Activated T-helper 1 cell treated with anti-CD3 and anti-CD28 coated beads, Interleukin-2, amount 50 U/mL, for 16 hours (primary cell): ENCODE measurements around the gene ACAP3.

Experiments used
- DNase-seq, 2 donors: peaks; one replicate each; pipeline ENCODE4 v3.0.0-alpha.2; 2020; ENCODE audit warnings: low read depth in 1 of 2, low spot score in 1 of 2

ACAP3 gene

GRCh38 chr1:1303736-1304135, 4.0 kb downstream of the ACAP3 start:
- DNase-seq = no peak

GRCh38 chr1:1302951-1303509, 4.7 kb downstream of the ACAP3 start:
- DNase-seq = no peak

DNA sequence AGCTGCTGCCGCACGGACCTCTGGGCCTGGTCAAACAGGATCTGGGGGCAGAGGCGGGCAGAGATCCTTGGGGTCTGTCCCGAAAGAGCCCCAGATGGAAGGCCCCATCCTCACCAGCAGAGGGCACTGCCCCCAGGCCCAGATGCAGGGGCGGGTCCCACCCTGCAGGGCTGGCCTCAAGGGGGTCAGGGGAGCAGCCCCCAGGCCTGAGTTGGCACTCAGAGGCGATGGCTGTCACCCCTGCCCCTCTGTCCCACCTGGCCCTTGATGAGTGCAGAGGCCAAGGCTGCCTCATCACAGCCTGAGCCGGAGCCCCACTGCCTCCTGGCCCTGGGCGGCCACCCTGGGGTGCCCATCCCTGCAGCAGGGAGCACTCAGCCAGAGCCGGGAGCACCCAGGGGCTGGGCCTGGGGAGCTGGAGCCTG, 5.7 kb downstream of the ACAP3 start:
- no peak for DNase-seq

DNA sequence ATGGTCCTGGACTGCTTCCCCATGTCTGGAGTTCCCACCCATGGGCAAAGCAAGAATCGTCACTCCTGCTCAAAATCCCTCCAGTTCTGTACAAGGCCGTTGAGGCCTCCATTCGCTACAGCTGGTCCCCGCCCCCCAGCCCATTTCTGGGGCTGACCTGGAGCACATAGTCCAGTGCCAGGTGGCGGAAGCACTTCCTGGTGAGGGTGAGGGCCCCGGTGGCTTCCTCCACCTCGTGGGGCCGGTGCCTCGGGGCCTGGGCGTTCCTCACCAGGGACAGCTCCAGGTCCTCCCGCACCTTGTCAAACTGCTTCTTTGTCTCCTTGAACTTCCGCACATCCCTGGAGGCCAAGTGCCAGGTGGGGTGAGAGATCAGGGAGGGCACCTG, 7.4 kb downstream of the ACAP3 start:
- DNase-seq = no peak

DNA sequence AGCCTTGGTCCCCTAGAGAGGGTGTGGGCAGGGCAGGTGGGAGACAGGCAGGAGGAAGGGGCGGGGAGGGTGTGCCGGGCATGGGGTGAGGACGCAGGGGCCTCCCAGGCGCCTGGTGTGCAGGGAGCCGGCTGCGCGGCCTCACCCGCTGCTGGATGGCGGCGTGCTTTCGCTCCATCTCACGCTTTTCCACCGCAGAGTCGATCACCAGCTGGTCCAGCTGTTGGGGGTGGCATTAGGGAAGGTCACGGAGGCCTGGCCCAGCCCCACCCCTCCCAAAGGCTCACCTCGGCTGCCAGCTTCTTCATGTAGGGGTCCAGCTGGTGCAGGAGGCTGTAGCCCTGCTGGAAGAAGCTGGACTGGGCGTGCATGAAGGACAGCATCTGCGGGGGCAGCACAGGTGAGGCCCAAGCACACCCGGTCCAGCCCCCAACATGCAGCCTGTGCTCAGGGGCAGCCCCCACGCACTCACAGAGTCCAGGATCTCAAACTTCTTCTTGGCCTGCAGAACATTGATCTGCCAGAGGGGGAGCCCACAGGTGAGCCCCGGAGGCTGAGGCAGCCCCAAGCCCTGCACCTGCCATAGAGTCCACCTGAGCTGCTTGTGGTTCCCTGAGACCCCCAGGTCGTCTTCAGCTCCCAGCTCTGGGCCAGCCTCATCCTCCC, 7.9 kb downstream of the ACAP3 start:
- DNase-seq = no peak

DNA sequence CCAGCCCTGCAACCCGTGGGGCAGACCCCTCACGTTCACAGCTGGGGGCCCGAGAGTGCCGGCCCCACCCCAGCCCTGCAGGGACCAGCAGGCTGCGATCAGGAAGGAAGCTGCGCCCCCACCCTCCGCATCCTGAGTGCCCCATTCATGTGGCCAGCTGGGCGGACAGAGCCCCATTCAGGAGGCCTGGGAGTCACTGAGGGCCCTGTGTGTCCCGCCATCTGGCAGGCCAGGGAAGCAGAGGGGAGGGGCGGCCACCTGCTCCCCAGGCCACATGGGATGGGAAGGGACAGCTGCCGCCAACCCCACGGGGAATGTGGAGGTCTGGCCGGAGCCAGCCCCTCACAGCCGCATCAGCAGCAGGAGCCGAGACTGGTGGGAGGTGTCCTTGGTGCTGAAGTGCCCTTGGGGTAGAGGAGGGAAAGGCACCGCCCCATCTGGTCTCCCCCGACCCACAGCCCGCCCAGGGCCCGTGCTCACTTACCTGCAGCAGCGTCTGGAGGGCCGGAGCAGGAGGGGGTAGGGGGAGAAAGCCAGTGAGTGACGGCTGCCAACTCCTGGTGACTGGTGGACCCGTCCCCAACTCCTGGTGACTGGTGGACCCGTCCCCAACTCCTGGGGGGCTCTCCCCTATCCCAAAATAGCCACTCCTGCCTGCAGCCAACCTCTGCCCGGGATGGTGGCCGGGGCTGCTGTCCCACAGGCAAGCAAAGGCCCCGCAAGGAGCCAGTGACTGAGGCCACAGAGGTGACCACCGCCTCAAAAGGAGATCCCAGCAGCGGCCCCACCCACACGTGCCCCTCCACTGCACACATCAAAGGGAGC, 8.7 kb downstream of the ACAP3 start:
- DNase-seq = no peak

DNA sequence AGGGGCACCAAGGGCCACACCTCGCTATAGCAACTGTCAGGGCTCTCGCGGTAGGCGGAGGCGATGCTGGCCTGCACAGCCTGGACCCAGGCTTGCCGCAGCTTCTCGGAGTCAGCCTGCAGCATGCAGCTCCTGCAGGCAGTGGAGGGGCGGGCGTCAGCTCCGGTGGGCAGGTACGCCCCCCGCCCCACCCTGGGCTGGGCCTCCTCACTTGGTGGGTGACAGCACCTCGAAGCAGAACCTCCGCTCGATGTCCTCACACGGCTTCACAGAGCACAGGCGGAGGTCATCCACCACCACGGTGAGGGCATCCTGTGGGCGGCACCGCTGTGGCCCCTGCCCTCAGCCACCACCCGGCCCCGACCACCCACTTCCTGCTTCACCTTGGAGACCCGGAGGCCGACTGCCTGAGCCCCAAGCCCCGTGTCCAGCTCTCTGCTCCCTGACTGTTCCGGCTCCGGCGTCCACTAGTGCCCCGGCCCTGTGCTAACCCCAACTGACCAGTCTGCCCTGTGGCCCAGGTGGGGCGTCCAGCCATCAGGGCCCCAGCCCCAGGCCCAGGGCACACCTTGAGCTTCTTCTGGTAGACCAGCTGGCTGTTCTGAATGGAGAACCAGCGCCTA, 9.8 kb downstream of the ACAP3 start:
- no peak for DNase-seq

DNA sequence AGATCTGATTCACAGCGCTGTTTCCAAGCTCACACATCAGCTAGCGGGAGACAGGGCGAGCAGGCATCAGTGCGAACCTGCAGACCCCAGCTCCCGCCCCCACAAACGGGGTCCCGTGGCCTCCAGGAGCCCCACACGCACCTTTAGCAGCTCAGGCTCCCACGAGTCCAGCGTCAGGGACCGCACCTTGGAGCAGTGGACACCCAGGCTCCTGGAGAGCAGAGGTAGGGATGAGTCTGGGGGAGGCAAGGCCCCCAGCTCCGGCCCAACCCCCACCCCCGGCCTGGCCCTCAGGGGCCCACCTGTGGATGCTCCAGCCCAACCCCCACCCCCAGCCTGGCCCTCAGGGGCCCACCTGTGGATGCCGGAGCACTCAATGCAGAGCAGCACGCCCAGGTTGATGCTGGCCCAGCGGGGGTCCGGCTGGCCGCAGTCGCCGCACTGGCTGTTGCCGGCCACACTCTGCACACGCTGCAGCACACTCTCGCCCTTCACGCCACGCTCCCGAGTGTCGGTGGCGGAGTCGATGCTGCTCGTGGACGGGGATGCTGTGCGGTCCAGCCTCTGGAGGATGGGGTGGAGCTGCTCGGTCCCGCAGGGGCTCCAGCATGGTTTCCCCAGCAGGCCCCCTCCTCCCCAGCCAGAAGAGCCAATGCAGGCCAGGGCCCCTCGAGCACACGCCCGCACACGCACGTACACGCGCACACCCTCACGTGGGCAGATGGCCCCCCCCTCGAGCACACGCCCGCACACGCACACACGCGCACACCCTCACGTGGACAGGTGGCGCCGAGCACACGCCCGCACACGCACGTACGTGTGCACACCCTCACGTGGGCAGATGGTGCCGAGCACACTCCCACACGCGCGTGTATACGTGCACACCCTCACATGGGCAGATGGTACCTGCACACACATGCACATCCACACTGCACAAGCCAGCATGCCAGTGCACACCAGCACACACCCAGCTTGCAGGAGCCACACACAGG, 11.4 kb downstream of the ACAP3 start:
- no peak for DNase-seq

DNA sequence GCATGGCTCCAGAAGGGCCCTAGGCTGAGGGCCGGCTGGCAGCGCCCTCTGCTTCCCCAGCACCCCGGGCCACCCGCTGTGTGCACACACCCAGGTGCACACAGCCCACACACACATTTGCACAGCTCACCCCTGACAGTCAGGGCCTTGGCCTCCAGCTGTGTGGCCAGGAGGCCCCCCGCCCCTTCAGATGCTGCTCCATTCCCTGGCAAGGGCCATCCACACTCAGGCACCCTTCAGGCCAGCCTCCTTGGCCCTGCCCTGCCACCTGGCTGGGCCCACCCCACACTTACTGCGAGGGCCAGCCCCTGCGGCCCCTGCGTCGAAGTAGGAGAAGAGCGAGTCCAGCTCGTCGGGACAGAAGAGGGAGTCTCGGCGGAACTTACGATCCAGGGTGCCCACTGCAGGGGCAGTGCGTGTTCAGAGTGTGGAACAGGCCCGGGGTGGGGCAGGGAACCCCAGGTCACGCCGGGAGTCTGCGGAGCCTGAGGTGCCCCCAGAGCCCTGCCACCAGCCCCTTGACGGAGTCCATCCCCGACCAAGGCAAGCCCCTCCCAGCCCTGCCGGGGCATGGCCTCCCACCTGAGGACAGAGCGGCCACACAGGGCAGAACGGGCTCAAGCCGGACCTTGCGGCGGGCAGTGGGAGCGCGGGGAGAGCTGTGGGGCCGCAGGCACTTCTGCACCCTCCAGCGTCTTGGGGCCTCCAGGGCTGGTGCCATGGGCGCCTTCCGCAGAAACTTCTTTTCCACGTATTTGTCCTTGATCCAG, 12.4 kb downstream of the ACAP3 start:
- DNase-seq = no peak

DNA sequence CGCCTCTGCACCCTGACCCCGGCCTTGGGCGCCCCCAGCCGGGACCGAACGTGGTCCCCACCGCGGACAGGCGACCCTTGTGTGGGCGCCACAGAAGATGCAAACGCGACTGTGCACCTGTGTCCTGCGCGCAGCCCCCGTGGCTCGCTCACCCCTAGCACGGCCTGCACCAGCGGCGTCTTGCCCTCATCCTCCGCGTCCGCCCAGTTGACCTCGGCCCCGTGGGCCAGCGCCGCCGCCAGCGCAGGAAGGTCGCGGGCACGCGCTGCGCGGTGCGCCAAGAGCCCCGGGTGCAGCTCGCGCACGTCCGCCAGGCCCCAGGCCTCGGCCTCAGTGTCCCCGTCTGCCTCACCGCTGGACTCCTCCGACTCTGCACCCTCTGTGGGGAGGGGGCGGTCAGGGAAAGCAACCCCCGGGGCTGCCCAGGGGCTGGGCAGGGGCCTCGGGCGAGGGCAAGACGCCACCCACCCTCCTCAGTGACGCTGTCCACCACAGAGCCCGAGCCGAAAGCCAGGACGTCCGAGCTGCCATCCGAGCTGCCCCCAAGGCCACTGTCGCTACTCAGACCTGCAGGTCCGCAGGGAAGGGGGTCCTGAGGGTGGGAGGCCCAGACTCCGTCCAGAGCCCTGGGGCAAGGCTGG, 13.4 kb downstream of the ACAP3 start:
- DNase-seq = no peak

DNA sequence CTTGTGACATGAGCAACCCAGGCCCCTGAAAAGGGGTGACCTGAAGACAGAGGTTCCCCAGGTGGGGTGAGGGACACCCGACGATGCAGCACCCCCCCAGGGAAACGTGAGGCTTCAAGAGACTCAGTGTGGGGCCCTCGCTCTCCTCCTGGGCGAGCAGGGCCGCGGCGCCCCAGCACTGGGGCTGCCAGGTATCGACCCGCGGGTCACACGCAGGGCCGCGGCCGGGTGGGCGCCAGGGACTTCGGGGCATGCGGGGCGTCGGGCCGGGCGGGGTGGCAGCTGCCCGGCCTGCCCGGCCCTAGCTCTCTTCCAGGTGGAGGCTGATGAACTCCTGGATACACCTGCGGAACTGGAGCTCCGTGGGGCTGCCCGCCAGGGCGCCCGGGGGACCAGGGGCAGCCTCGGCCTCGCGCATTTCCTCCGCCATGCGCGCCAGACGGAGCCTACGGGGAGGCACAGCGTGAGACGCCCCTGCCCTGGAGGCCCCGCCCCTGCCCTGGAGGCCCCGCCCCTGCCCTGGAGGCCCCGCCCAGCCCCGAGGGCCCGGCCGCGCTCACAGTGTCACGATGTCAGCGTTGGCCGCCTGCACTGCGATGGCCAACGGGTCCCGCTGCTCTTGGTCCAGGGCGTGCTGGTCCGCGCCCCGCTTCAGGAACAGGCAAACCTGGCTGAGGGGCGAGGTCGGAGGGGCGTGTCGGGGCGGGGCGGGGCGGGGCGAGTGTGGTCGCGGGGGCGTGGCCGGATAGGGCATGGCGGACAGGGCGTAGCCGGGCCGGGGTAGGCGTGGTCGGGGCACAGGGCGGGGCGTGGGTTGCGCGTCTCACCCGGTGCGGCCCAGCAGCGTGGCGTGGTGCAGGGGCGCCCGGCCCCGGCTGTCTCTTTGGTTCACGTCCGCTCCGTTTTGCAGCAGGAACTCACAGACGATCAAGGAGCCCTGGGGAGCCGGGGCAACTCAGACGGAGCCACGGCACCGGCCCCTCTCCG, 14.2 kb downstream of the ACAP3 start:
- DNase-seq = no peak

GRCh38 chr1:1292851-1293250, 14.9 kb downstream of the ACAP3 start:
- no peak for DNase-seq

DNA sequence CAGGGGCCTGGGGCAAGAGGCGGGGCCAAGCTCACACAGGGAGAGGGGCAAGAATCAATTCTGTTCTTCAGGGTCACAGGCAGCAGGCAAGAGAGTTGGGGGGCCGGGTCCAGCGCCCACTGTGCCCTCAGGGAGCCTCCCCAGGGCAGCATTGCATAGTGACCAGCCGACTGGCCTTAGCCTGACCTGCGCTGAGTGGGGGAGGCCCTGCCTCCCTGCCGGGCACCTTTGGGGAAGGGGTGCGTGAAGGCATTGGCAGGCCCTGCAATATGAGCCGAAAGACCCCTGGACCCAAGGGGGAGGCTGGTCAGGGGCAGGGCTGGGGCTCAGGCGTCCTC, 15.3 kb downstream of the ACAP3 start:
- no peak for DNase-seq

GRCh38 chr1:1291548-1292441, 15.9 kb downstream of the ACAP3 start:
- peak; percentile 34 to 45 for DNase-seq

GRCh38 chr1:1291023-1291528, 16.7 kb downstream of the ACAP3 start:
- DNase-seq = no peak

GRCh38 chr1:1290238-1290731, 17.4 kb downstream of the ACAP3 start:
- DNase-seq = peak in 1 of 2 donors; percentile 34
